KG1 (cell line): ENCODE measurements around the gene NAA15.
"Not testable (repeated sequence)": the region's sequence is repeated elsewhere in the genome, so short reads cannot be mapped to it uniquely, and the experiment has no call there.

ENCODE experiments used
- DNase-seq: peaks from one replicate; lab custom pipeline; 2025; lab: John Stamatoyannopoulos, UW

The NAA15 gene

DNA sequence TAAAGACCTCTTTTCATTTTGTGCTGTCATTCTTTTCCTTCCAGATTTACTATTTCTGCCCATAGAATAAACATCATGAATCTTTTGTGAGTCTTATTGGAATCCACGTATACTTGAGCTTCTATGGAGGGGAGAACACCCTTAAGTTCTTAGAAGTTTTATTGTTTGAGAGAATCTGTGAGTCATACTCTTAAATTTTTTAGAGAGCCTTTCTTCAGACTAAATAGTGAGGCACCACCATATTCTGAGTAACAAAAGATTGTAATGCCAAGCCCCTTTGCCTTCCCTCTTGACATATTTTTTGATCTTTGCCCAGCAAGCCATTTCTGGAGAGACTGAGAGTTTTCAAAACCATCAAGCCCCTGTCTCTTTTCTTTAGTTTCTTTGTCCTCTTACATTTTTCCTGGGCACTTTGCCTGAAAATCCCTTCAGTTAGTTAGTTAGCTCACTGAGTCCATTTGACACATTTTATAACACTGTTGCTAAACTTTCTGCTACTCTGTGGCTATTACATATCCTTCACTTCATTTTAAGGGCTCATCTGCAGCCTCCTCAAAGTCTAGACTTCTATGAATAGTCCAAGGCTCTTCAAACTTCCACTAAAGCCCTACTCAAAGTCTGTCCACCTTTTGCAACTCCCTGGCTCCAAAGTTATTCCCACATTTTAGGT, 66.3 kb downstream of the NAA15 start:
- DNase-seq = no peak

- DNase-seq = no peak
These were observed 67.7 kb downstream of the NAA15 start for GRCh38 chr4:139368998-139369397.

GRCh38 chr4:139374251-139374650, 72.9 kb downstream of the NAA15 start:
- no peak for DNase-seq

GRCh38 chr4:139386421-139386820, 85.1 kb downstream of the NAA15 start:
- DNase-seq = no peak

- DNase-seq = no peak
These were observed 87.8 kb downstream of the NAA15 start for GRCh38 chr4:139389102-139389501.

- no peak for DNase-seq
These were observed 88.7 kb downstream of the NAA15 start for GRCh38 chr4:139389991-139390390.

DNA sequence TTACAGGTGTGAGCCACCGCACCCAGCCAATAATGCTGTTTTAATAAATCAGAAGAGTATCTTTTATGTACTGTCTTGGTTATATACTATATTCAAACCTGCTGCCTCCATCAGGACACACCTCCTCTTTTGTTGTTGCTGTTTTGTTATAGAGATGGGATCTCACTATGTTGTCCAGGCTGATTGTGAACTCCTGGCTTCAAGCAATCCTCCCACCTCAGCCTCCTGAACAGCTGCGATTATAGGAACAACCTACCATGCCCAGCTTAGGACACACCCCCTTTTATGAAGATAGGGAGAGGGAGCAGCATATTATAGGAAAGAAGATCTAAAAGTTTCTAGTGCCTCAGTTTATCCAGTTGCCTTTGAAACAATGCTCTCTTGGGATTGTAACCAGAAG, 90.4 kb downstream of the NAA15 start:
- no peak for DNase-seq

DNA sequence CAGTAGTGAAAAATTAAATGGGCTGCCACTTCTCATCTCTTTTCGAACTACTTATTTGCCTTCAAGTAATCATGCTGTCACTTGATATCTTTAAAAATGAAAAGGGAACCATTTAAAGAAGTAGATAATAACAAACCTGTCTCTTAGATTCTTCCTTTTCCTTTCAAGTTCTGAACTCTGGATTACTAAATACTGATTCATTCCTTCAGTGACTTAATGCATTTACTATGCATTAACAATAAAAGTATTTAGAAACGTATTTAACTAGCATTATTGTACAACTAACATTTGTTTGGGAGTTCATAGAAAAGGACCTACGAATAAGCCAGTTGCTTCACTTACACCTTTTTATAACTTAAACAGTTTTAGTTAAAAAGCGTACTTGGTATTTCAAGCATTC, 91.5 kb downstream of the NAA15 start:
- DNase-seq = no peak

DNA sequence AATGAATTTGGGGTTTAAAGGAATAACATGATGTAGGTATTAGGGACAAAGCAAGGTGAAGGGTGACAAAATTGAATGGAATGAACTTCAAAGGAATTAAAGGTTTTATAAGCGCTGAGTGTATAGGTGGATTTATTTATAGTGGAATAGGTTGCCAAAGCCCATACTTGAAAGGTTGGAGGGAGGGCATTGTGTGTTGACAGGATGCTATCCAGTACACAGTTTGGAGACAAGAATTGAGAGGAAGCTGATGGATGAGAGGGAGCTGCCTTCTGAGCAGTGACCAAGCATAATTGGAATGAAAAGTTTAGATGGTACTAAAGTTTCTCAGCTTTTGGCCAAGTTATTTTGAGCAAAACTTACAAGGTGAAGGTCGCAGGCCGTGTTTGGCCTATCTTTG, 100.1 kb downstream of the NAA15 start:
- no peak for DNase-seq

GRCh38 chr4:139402436-139402835, 101.1 kb downstream of the NAA15 start:
- DNase-seq = no peak

- no peak for DNase-seq
These were observed 102.2 kb downstream of the NAA15 start for GRCh38 chr4:139403462-139403861.

- no peak for DNase-seq
These were observed 109.0 kb downstream of the NAA15 start for GRCh38 chr4:139410312-139410711.

DNA sequence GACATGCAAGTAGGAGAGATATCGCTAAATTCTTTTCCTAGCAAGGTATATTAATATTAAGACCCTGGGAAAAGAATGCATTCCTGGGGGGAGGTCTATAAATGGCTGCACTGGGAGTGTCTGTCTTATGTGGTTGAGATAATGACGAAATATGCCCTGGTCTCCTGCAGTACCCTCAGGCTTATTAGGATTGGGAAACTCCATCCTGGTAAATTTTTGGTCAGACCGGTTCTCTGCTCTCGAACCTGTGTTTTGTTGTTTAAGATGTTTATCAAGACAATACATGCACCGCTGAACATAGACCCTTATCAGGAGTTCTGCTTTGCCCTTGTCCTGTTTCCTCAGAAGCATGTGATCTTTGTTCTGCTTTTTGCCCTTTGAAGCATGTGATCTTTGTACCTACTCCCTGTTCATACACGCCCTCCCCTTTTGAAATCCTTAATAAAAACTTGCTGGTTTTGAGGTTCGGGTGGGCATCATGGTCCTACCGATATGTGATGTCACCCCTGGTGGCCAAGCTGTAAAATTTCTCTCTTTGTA, 113.4 kb downstream of the NAA15 start:
- not testable (repeated sequence) for DNase-seq

DNA sequence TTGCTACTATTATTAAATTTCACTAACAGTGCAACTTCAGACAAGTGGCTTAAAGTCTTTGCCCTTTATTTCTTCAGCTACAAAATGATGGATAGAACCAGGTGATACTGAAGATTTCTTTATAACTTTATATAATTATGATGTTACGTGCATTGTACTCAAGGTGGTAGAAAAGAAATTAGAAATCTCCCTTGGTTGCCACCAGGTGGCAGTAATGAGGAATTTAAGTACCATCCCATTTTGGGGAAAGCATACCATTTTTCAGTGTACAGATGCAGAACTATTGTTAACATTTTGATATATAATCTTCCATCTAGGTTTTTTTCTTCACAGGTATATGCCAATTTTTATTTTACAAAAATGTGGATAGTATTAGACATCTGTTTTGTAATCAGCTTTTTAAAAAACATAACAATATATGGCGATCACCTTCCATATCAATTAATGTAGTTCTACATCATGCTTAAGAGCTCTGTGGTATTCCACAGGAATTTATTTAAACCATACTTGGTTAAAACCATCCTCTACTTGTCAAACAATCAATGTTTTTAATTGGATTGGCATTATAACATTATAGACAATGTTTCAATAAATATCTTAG, 114.9 kb downstream of the NAA15 start:
- peak; percentile 38 for DNase-seq

DNA sequence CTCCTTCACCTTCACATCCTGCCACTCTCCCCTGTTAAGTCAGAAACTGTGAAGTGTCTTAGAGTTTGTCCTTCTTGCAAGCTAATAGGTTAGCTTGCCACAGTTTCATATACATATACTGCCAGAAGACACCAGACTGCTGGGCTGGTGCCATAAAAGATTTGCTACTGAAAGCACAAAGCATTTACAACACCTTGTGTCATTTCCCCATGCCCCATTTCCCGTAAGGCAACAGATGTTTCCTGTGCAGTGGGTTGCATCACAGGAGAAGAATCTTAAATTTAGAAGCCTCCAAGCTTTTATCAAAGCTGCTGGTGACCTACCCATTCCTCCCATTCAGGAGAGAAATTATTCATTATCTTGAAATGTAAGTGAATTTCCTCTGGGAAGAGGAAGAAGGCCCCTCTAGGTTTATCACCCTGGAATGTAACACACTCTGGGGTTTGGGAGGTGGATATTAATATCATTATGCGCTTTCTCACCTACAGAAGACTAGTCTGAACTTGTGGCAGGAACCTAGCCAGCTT, 118.1 kb downstream of the NAA15 start:
- DNase-seq = peak; percentile 91

GRCh38 chr4:139420652-139421051, 119.3 kb downstream of the NAA15 start:
- DNase-seq = no peak

- no peak for DNase-seq
These were observed 134.8 kb downstream of the NAA15 start for GRCh38 chr4:139436122-139436521.

DNA sequence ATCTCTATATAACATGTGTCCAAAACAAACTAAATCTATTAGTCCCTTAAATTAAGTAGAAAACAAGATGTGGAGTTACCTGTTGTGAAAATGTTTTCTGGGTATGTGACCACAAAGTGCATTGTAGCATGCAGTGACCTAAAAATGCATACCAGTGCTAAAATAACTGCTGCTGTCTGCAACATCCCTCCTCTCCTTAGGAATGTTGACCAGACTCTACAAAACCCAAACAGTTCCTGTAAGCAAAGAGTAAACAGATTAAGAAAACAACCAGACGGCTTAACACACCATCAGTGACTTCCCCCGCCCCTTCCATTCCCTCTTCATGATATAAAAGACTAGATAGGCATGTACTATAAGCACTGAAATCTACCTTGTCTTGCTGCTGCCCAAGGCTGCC, 136.8 kb downstream of the NAA15 start:
- no peak for DNase-seq

- DNase-seq = no peak
These were observed 139.7 kb downstream of the NAA15 start for GRCh38 chr4:139441029-139441428.

DNA sequence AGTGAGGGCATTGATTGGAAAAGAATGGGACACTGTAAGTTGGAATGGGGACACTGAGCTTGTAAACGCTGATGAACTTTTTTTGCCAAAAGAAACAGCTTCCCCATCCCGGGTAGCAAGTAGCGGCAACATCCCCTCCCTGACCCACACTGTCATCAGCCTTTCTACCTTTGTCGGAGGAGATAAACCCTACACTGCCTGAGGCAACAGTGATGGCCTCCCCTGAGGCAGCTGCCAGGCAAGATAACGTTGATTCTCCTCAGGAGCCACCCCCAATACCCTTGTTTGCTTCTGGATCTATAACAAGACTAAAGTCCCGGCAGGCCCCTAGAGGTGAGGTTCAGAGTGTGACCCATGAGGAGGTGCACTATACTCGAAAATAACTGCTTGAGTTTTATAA, 142.4 kb downstream of the NAA15 start:
- DNase-seq = no peak

- not testable (repeated sequence) for DNase-seq
These were observed 143.6 kb downstream of the NAA15 start for GRCh38 chr4:139444881-139445280.

DNA sequence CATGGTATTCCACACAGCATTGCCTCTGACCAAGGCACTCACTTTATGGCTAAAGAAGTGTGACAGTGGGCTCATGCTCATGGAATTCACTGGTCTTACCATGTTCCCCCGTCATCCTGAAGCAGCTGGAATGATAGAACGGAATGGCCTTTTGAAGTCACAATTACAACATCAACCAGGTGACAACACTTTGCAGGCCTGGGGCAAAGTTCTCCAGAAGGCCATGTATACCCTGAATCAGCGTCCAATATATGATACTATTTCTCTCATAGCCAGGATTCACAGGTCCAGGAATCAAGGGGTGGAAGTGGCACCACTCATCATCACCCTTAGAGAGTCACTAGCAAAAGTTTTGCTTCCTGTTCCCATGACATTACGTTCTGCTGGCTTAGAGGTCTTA, 145.8 kb downstream of the NAA15 start:
- DNase-seq = not testable (repeated sequence)

DNA sequence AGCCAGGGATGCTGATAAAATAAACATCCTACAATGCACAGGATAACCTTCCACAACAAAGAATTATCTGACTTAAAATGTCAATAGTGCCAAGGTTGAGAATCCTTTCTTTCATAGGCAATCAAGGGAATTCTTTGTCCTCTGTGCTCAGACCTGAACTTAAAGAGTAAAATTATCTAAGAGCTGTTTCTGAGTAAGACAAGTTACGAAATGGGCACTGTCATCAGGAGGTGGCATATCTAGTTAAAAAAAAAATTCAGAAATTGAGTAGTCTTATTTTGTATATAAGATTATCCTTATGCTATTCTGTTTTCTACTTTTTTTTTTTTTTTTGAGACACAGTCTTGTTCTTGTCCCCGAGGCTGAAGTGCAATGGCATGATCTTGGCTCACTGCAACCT, 149.3 kb downstream of the NAA15 start:
- DNase-seq = no peak

DNA sequence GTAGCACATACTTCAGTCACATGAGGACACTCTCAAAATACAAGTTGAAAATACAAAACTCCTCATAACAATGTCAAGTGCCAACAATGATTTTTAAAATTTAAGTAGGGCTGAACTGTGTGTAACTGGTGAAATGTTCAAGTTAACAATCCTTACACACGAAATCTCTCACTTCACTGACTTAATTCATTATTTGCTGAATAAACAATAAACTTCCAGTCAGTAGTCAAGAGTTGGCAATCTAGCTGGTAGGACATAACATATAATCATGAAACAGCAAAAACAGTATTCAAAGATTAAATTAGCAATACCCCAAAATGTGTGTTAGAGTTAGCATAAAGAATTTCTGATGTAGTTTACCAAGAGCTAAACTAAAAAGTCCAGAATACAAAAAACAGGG, 150.7 kb downstream of the NAA15 start:
- no peak for DNase-seq
